Fibroblast of peridontal ligament (primary cell): ENCODE data around the gene KLF7.

Experiments
- DNase-seq: peaks from one replicate; pipeline ENCODE4 v3.0.0-alpha.2; 2010; ENCODE audit errors: extremely low read depth

Gene KLF7

GRCh38 chr2:207148020-207148419, 17.7 kb downstream of the KLF7 start:
- DNase-seq, result peak; percentile 56

GRCh38 chr2:207144173-207144785, 21.5 kb downstream of the KLF7 start:
- DNase-seq, result no peak

- peak; percentile 81 for DNase-seq
These were observed 22.3 kb downstream of the KLF7 start for GRCh38 chr2:207143215-207144172.

- DNase-seq, result no peak
These were observed 23.3 kb downstream of the KLF7 start for GRCh38 chr2:207142461-207142860.

- DNase-seq, result no peak
These were observed 24.4 kb downstream of the KLF7 start for GRCh38 chr2:207141386-207141785.

GRCh38 chr2:207140265-207140664, 25.5 kb downstream of the KLF7 start:
- DNase-seq, result no peak

GRCh38 chr2:207139552-207139951, 26.2 kb downstream of the KLF7 start:
- no peak for DNase-seq

- no peak for DNase-seq
These were observed 27.0 kb downstream of the KLF7 start for GRCh38 chr2:207138627-207139297.

- DNase-seq, result no peak
These were observed 28.0 kb downstream of the KLF7 start for GRCh38 chr2:207137596-207138337.

GRCh38 chr2:207136874-207137273, 28.9 kb downstream of the KLF7 start:
- DNase-seq, result no peak

GRCh38 chr2:207135801-207136457, 29.8 kb downstream of the KLF7 start:
- DNase-seq, result no peak

GRCh38 chr2:207135340-207135739, 30.4 kb downstream of the KLF7 start:
- peak; percentile 26 for DNase-seq

- DNase-seq, result peak; percentile 90
These were observed 31.8 kb downstream of the KLF7 start for GRCh38 chr2:207133820-207134519.

- no peak for DNase-seq
These were observed 32.3 kb downstream of the KLF7 start for GRCh38 chr2:207133458-207133819.

- no peak for DNase-seq
These were observed 33.7 kb downstream of the KLF7 start for GRCh38 chr2:207132019-207132418.

GRCh38 chr2:207131594-207131993, 34.2 kb downstream of the KLF7 start:
- no peak for DNase-seq

GRCh38 chr2:207130958-207131521, 34.7 kb downstream of the KLF7 start:
- DNase-seq, result no peak

- DNase-seq, result no peak
These were observed 35.9 kb downstream of the KLF7 start for GRCh38 chr2:207129821-207130220.

- no peak for DNase-seq
These were observed 36.9 kb downstream of the KLF7 start for GRCh38 chr2:207128867-207129266.

GRCh38 chr2:207126724-207127308, 38.9 kb downstream of the KLF7 start:
- DNase-seq, result peak; percentile 57
